Measurements from ENCODE around the gene SLC38A4. TPM values are rescaled to one million over a fixed set of nuclear protein-coding genes. Genes with fewer than 3 reads are reported as not detected.

The SLC38A4 gene
- total RNA-seq, 1 experiment from 2014 or later = not detected

DNA sequence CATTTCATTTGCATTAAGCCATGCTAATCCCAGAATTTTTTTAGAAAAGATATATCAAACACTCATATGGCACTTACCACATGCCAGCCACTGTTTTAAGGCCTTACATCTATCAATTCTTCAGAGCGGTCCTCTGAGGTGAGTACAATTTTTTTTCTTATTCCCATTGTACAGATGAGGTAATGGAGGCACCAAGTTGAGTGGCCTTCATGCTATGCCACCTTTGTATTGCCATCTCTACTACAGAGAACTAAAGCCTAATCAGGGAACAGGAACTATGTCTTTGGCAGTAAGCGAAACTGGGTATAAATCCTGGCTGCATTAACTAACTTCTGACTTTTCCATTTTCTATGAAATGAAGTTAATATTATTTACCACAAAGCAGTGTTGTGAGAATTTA, 27.1 kb downstream of the SLC38A4 start:
- ATAC-seq (no peak), DNase-seq (ENCODE audit: low read depth, low spot score) (no peak)
- H3K27ac ChIP-seq (ENCODE audit: low read depth, low read length) = no peak overlapping the region
- TF ChIP-seq, protein P1, sequence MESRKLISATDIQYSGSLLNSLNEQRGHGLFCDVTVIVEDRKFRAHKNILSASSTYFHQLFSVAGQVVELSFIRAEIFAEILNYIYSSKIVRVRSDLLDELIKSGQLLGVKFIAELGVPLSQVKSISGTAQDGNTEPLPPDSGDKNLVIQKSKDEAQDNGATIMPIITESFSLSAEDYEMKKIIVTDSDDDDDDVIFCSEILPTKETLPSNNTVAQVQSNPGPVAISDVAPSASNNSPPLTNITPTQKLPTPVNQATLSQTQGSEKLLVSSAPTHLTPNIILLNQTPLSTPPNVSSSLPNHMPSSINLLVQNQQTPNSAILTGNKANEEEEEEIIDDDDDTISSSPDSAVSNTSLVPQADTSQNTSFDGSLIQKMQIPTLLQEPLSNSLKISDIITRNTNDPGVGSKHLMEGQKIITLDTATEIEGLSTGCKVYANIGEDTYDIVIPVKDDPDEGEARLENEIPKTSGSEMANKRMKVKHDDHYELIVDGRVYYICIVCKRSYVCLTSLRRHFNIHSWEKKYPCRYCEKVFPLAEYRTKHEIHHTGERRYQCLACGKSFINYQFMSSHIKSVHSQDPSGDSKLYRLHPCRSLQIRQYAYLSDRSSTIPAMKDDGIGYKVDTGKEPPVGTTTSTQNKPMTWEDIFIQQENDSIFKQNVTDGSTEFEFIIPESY (IDR thresholded peaks at IDR 0.05; ENCODE audit: extremely low read depth, insufficient replicate concordance, low read length) = no peak
- TF ChIP-seq JUND (IDR thresholded peaks at IDR 0.05) = no peak
- no peak for TF ChIP-seq YY1 (IDR thresholded peaks at IDR 0.05; ENCODE audit: extremely low read depth, insufficient replicate concordance, low read depth, low read length)
- no peak for TF ChIP-seq ZNF274 (IDR thresholded peaks at IDR 0.05; ENCODE audit: low read depth, low read length)
- no peak for TF ChIP-seq SRF (IDR thresholded peaks at IDR 0.05; ENCODE audit: low read depth)
- TF ChIP-seq, protein P2, sequence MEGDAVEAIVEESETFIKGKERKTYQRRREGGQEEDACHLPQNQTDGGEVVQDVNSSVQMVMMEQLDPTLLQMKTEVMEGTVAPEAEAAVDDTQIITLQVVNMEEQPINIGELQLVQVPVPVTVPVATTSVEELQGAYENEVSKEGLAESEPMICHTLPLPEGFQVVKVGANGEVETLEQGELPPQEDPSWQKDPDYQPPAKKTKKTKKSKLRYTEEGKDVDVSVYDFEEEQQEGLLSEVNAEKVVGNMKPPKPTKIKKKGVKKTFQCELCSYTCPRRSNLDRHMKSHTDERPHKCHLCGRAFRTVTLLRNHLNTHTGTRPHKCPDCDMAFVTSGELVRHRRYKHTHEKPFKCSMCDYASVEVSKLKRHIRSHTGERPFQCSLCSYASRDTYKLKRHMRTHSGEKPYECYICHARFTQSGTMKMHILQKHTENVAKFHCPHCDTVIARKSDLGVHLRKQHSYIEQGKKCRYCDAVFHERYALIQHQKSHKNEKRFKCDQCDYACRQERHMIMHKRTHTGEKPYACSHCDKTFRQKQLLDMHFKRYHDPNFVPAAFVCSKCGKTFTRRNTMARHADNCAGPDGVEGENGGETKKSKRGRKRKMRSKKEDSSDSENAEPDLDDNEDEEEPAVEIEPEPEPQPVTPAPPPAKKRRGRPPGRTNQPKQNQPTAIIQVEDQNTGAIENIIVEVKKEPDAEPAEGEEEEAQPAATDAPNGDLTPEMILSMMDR (IDR thresholded peaks at IDR 0.05 in 2 of 3, conservative IDR thresholded peaks at IDR 0.05 in 1 of 3; ENCODE audit: borderline replicate concordance in 1 of 3, insufficient read depth in 1 of 3, low read depth in 2 of 3, low read length in 2 of 3) = no peak
- no peak for TF ChIP-seq CBX3 (IDR thresholded peaks at IDR 0.05; ENCODE audit: low read depth)
- TF ChIP-seq, protein P3, sequence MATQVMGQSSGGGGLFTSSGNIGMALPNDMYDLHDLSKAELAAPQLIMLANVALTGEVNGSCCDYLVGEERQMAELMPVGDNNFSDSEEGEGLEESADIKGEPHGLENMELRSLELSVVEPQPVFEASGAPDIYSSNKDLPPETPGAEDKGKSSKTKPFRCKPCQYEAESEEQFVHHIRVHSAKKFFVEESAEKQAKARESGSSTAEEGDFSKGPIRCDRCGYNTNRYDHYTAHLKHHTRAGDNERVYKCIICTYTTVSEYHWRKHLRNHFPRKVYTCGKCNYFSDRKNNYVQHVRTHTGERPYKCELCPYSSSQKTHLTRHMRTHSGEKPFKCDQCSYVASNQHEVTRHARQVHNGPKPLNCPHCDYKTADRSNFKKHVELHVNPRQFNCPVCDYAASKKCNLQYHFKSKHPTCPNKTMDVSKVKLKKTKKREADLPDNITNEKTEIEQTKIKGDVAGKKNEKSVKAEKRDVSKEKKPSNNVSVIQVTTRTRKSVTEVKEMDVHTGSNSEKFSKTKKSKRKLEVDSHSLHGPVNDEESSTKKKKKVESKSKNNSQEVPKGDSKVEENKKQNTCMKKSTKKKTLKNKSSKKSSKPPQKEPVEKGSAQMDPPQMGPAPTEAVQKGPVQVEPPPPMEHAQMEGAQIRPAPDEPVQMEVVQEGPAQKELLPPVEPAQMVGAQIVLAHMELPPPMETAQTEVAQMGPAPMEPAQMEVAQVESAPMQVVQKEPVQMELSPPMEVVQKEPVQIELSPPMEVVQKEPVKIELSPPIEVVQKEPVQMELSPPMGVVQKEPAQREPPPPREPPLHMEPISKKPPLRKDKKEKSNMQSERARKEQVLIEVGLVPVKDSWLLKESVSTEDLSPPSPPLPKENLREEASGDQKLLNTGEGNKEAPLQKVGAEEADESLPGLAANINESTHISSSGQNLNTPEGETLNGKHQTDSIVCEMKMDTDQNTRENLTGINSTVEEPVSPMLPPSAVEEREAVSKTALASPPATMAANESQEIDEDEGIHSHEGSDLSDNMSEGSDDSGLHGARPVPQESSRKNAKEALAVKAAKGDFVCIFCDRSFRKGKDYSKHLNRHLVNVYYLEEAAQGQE (IDR thresholded peaks at IDR 0.05; ENCODE audit: low read depth) = no peak
- TF ChIP-seq POLR2A (IDR thresholded peaks at IDR 0.05; ENCODE audit: borderline replicate concordance, extremely low read depth, insufficient read depth, insufficient read length) = no peak
- no peak for TF ChIP-seq EZH2phosphoT487 (IDR thresholded peaks at IDR 0.05; ENCODE audit: borderline replicate concordance)
- TF ChIP-seq SIN3A (IDR thresholded peaks at IDR 0.05; ENCODE audit: low read depth) = no peak
- TF ChIP-seq EGR1 (IDR thresholded peaks at IDR 0.05; ENCODE audit: low read depth) = no peak
- TF ChIP-seq, protein P4, sequence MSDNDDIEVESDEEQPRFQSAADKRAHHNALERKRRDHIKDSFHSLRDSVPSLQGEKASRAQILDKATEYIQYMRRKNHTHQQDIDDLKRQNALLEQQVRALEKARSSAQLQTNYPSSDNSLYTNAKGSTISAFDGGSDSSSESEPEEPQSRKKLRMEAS (IDR thresholded peaks at IDR 0.05) = no peak
- no peak for TF ChIP-seq FOSL1 (IDR thresholded peaks at IDR 0.05; ENCODE audit: low read depth)
- no peak for TF ChIP-seq RAD21 (IDR thresholded peaks at IDR 0.05; ENCODE audit: low read depth)
- TF ChIP-seq, protein P5, sequence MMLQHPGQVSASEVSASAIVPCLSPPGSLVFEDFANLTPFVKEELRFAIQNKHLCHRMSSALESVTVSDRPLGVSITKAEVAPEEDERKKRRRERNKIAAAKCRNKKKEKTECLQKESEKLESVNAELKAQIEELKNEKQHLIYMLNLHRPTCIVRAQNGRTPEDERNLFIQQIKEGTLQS (IDR thresholded peaks at IDR 0.05) = no peak
- no peak for TF ChIP-seq TCF7L2 (IDR thresholded peaks at IDR 0.05; ENCODE audit: borderline replicate concordance, extremely low read depth, insufficient read depth, insufficient read length)
- intact Hi-C loops (cut with micrococcal nuclease) = no loop called here
- H3K4me1 ChIP-seq (ENCODE audit: control insufficient read depth in 1 of 2, insufficient read depth in 2 of 2, low read length in 2 of 2) = no peaks in the 10 kb centered on the region
- no TSS peak for BruUV-seq (replicated peaks)
- no peaks in the 10 kb centered on the region for H4K20me1 ChIP-seq (ENCODE audit: insufficient read depth)
- no peaks in the 10 kb centered on the region for H3K9me2 ChIP-seq (ENCODE audit: insufficient read depth)
- no peak overlapping the region for H3K4me2 ChIP-seq (ENCODE audit: low read length)
- no peak overlapping the region for H3K9ac ChIP-seq (ENCODE audit: low read length)
- ChIA-PET RAD21 (ENCODE audit: low non-redundant PET in 1 of 2, low total read pairs in 2 of 2, uncharacterized antibody in 2 of 2, unreplicated experiment in 2 of 2) (no interaction called here), POLR2A (no interaction called here), CTCF (no interaction called here)
- no peak overlapping the region for H3K4me3 ChIP-seq (replicated peaks in 1 of 2; ENCODE audit: low read depth in 1 of 2, low read length in 2 of 2)
- no peaks in the 10 kb centered on the region for H3K79me2 ChIP-seq (ENCODE audit: insufficient read depth, low read length)
- H3K27me3 ChIP-seq (ENCODE audit: insufficient read depth, low read length) = no peaks in the 10 kb centered on the region
- H3K36me3 ChIP-seq (ENCODE audit: control insufficient read depth in 1 of 2, insufficient read depth in 2 of 2, low read length in 2 of 2) = no peaks in the 10 kb centered on the region
- H3K9me3 ChIP-seq (ENCODE audit: control insufficient read depth in 1 of 2, insufficient read depth in 1 of 2, low read depth in 1 of 2, low read length in 2 of 2) = no peaks in the 10 kb centered on the region
- no peak overlapping the region for H2AFZ ChIP-seq (ENCODE audit: low read depth, low read length, poor library complexity, severe bottlenecking)

All from HCT116 (cell line).